Measurements from ENCODE around the gene TYR.

TYR gene

DNA sequence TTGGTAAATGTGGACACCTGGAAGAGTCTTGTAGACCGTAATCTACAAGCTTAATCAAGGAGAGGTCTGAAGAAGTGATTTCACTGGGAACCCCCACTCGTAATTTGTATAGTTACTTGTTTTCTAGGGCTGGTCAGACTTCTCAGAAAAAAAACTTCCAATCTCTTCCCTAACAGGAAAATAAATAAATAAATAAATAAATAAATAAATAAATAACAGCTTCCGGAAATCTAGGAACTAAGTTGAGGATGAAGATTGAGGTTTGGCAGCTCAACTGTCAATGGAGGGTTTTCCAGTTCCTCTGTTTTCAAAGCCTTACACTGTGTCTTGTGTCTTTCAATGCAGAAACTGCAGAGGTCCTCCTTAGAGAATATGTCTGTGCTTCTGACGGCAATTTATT is 17.7 kb upstream of the TYR start:
- ATAC-seq: no peak
- TF ChIP-seq OSR1 (CRISPR knock-in tag; IDR thresholded peaks at IDR 0.05): no peak
- TF ChIP-seq BACH2 (CRISPR knock-in tag; IDR thresholded peaks at IDR 0.05; ENCODE audit: borderline replicate concordance): no peak
- TF ChIP-seq ZNF70 (CRISPR knock-in tag; IDR thresholded peaks at IDR 0.05): no peak
- no peak for TF ChIP-seq ESRRG (CRISPR knock-in tag; IDR thresholded peaks at IDR 0.05)
- no peak for TF ChIP-seq SNAI2 (CRISPR knock-in tag; IDR thresholded peaks at IDR 0.05)
- no peak for TF ChIP-seq TOX (CRISPR knock-in tag; IDR thresholded peaks at IDR 0.05; ENCODE audit: borderline replicate concordance)
- no peak for TF ChIP-seq GLIS3 (CRISPR knock-in tag; IDR thresholded peaks at IDR 0.05)
- TF ChIP-seq TCF4 (CRISPR knock-in tag; IDR thresholded peaks at IDR 0.05; ENCODE audit: borderline replicate concordance): no peak
- TF ChIP-seq ISL1 (CRISPR knock-in tag; IDR thresholded peaks at IDR 0.05): no peak
- no peak for TF ChIP-seq PPARA (CRISPR knock-in tag; IDR thresholded peaks at IDR 0.05; ENCODE audit: borderline replicate concordance)
- TF ChIP-seq, protein P1, sequence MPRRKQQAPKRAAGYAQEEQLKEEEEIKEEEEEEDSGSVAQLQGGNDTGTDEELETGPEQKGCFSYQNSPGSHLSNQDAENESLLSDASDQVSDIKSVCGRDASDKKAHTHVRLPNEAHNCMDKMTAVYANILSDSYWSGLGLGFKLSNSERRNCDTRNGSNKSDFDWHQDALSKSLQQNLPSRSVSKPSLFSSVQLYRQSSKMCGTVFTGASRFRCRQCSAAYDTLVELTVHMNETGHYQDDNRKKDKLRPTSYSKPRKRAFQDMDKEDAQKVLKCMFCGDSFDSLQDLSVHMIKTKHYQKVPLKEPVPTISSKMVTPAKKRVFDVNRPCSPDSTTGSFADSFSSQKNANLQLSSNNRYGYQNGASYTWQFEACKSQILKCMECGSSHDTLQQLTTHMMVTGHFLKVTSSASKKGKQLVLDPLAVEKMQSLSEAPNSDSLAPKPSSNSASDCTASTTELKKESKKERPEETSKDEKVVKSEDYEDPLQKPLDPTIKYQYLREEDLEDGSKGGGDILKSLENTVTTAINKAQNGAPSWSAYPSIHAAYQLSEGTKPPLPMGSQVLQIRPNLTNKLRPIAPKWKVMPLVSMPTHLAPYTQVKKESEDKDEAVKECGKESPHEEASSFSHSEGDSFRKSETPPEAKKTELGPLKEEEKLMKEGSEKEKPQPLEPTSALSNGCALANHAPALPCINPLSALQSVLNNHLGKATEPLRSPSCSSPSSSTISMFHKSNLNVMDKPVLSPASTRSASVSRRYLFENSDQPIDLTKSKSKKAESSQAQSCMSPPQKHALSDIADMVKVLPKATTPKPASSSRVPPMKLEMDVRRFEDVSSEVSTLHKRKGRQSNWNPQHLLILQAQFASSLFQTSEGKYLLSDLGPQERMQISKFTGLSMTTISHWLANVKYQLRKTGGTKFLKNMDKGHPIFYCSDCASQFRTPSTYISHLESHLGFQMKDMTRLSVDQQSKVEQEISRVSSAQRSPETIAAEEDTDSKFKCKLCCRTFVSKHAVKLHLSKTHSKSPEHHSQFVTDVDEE (CRISPR knock-in tag; IDR thresholded peaks at IDR 0.05): no peak
- TF ChIP-seq, protein P2, sequence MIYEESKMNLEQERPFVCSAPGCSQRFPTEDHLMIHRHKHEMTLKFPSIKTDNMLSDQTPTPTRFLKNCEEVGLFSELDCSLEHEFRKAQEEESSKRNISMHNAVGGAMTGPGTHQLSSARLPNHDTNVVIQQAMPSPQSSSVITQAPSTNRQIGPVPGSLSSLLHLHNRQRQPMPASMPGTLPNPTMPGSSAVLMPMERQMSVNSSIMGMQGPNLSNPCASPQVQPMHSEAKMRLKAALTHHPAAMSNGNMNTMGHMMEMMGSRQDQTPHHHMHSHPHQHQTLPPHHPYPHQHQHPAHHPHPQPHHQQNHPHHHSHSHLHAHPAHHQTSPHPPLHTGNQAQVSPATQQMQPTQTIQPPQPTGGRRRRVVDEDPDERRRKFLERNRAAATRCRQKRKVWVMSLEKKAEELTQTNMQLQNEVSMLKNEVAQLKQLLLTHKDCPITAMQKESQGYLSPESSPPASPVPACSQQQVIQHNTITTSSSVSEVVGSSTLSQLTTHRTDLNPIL (CRISPR knock-in tag; IDR thresholded peaks at IDR 0.05; ENCODE audit: low read depth): no peak
- no peak for TF ChIP-seq ZNF565 (CRISPR knock-in tag; conservative IDR thresholded peaks at IDR 0.05; ENCODE audit: low read depth)
- TF ChIP-seq, protein P3, sequence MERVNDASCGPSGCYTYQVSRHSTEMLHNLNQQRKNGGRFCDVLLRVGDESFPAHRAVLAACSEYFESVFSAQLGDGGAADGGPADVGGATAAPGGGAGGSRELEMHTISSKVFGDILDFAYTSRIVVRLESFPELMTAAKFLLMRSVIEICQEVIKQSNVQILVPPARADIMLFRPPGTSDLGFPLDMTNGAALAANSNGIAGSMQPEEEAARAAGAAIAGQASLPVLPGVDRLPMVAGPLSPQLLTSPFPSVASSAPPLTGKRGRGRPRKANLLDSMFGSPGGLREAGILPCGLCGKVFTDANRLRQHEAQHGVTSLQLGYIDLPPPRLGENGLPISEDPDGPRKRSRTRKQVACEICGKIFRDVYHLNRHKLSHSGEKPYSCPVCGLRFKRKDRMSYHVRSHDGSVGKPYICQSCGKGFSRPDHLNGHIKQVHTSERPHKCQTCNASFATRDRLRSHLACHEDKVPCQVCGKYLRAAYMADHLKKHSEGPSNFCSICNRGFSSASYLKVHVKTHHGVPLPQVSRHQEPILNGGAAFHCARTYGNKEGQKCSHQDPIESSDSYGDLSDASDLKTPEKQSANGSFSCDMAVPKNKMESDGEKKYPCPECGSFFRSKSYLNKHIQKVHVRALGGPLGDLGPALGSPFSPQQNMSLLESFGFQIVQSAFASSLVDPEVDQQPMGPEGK (CRISPR knock-in tag; IDR thresholded peaks at IDR 0.05; ENCODE audit: borderline replicate concordance): no peak

DNA sequence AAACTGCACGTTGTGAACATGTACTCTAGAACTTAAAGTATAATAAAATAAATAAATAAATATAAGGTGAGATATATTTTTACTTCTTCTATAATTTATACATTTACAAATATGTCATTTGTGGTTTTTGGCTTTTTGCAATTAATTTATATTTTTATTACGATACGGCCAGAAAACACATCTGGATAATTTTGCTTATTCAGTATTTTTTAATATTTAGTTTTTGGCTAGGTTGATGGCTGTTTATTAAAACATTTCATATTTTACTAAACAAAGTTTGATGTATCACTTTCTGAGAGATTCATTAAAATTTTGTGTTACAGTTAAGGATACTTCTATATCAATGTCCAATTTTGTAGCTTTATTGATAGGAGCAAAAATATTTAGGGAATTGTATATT is 15.7 kb upstream of the TYR start:
- ATAC-seq: no peak
- TF ChIP-seq ZNF565 (CRISPR knock-in tag; conservative IDR thresholded peaks at IDR 0.05; ENCODE audit: low read depth) (no peak), ZFP3 (CRISPR knock-in tag; IDR thresholded peaks at IDR 0.05) (no peak), TCF4 (CRISPR knock-in tag; IDR thresholded peaks at IDR 0.05; ENCODE audit: borderline replicate concordance) (no peak), SNAI2 (CRISPR knock-in tag; IDR thresholded peaks at IDR 0.05) (no peak), ZNF70 (CRISPR knock-in tag; IDR thresholded peaks at IDR 0.05) (no peak), ESRRG (CRISPR knock-in tag; IDR thresholded peaks at IDR 0.05) (no peak)
- TF ChIP-seq, protein P1 (CRISPR knock-in tag; IDR thresholded peaks at IDR 0.05): no peak

DNA sequence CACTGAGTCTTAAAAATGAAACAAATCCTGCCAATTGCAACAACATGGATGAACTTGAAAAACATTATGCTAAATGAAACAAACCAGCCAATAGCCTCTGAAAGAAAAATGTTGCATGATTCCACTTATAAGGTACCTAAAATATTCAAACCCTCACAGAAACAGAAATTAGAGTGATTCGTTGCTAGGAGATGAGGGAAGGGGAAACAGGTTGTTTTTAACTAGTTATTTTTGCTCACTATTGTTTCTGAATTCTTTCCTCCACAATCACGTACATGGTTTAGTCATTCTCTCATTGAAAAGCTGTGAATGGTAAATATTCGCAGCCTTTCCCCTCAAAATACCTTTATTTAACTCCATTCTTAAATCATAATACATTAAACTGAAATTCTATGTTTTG is 14.0 kb upstream of the TYR start:
- ATAC-seq: no peak
- no peak for TF ChIP-seq ESRRG (CRISPR knock-in tag; IDR thresholded peaks at IDR 0.05)
- TF ChIP-seq, protein P4, sequence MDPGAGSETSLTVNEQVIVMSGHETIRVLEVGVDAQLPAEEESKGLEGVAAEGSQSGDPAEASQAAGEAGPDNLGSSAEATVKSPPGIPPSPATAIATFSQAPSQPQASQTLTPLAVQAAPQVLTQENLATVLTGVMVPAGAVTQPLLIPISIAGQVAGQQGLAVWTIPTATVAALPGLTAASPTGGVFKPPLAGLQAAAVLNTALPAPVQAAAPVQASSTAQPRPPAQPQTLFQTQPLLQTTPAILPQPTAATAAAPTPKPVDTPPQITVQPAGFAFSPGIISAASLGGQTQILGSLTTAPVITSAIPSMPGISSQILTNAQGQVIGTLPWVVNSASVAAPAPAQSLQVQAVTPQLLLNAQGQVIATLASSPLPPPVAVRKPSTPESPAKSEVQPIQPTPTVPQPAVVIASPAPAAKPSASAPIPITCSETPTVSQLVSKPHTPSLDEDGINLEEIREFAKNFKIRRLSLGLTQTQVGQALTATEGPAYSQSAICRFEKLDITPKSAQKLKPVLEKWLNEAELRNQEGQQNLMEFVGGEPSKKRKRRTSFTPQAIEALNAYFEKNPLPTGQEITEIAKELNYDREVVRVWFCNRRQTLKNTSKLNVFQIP (CRISPR knock-in tag; IDR thresholded peaks at IDR 0.05; ENCODE audit: borderline replicate concordance, low read depth): no peak
- TF ChIP-seq ARNTL (CRISPR knock-in tag; IDR thresholded peaks at IDR 0.05; ENCODE audit: borderline replicate concordance, low read depth): no peak
- no peak for TF ChIP-seq CSDC2 (CRISPR knock-in tag; IDR thresholded peaks at IDR 0.05)
- no peak for TF ChIP-seq OSR1 (CRISPR knock-in tag; IDR thresholded peaks at IDR 0.05)
- no peak for TF ChIP-seq ZFP30 (CRISPR knock-in tag; IDR thresholded peaks at IDR 0.05)
- no peak for TF ChIP-seq ZNF565 (CRISPR knock-in tag; conservative IDR thresholded peaks at IDR 0.05; ENCODE audit: low read depth)
- no peak for TF ChIP-seq TOX (CRISPR knock-in tag; IDR thresholded peaks at IDR 0.05; ENCODE audit: borderline replicate concordance)
- TF ChIP-seq RARB (CRISPR knock-in tag; IDR thresholded peaks at IDR 0.05): no peak
- TF ChIP-seq ZNF8 (CRISPR knock-in tag; IDR thresholded peaks at IDR 0.05): no peak
- TF ChIP-seq ZFP3 (CRISPR knock-in tag; IDR thresholded peaks at IDR 0.05): no peak
- TF ChIP-seq BACH2 (CRISPR knock-in tag; IDR thresholded peaks at IDR 0.05; ENCODE audit: borderline replicate concordance): no peak
- TF ChIP-seq, protein P1 (CRISPR knock-in tag; IDR thresholded peaks at IDR 0.05): no peak
- TF ChIP-seq ZC3H10 (CRISPR knock-in tag; IDR thresholded peaks at IDR 0.05): no peak
- TF ChIP-seq, protein P2 (CRISPR knock-in tag; IDR thresholded peaks at IDR 0.05; ENCODE audit: low read depth): no peak
- no peak for TF ChIP-seq SNAI2 (CRISPR knock-in tag; IDR thresholded peaks at IDR 0.05)
- TF ChIP-seq TCF4 (CRISPR knock-in tag; IDR thresholded peaks at IDR 0.05; ENCODE audit: borderline replicate concordance): no peak
- no peak for TF ChIP-seq PPARA (CRISPR knock-in tag; IDR thresholded peaks at IDR 0.05; ENCODE audit: borderline replicate concordance)
